GM12872 (cell line): ENCODE data around the gene RBM33.

ENCODE experiments used
- TF ChIP-seq, protein P1 (sequence below): IDR thresholded peaks from 3 replicates; pipeline ENCODE4 v1.5.1; 2011; ENCODE audit warnings: low read depth, mild to moderate bottlenecking, low read length, moderate library complexity; ENCODE audit not compliant: insufficient read depth

RBM33 gene

DNA sequence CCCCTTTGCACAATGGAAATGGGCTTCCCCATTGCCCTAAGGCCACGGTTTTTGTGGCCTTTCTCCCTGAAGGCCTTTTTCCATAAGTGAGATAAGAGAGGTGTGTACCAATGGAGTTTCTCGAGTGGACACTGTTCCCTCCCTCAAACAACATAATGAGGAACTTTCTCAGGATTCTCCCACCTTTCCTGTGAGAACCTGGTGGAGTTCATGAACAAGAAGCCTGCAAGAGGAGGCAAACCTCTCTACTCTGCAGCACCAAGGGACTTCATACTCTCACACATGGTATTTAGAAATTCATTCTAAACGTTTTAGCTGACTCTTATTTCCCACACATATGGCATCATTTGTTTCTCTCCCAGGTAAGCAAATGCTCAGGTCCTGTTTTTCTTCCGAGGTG, 7.3 kb upstream of the RBM33 start:
- TF ChIP-seq, protein P1, sequence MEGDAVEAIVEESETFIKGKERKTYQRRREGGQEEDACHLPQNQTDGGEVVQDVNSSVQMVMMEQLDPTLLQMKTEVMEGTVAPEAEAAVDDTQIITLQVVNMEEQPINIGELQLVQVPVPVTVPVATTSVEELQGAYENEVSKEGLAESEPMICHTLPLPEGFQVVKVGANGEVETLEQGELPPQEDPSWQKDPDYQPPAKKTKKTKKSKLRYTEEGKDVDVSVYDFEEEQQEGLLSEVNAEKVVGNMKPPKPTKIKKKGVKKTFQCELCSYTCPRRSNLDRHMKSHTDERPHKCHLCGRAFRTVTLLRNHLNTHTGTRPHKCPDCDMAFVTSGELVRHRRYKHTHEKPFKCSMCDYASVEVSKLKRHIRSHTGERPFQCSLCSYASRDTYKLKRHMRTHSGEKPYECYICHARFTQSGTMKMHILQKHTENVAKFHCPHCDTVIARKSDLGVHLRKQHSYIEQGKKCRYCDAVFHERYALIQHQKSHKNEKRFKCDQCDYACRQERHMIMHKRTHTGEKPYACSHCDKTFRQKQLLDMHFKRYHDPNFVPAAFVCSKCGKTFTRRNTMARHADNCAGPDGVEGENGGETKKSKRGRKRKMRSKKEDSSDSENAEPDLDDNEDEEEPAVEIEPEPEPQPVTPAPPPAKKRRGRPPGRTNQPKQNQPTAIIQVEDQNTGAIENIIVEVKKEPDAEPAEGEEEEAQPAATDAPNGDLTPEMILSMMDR, result no peak

DNA sequence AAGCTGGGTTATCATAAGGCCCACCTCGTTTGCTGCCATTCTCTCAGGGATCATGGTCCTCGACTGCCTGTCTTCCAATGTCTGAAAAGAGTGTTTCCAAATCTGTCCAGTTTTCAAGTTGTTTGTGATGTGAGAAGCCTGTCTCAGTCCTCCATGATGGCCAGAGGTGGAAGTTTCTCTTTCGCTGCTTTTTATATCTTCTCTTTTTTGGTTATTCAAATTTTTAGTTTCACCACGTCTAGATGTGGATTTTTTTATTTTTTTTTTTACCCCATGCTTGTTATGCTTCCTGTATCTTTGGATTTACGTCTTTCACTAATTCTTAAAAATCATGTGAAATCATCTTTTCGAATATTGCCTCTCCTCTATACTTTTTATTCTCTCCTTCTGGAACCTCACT, 6.1 kb upstream of the RBM33 start:
- TF ChIP-seq, protein P1, result no peak

DNA sequence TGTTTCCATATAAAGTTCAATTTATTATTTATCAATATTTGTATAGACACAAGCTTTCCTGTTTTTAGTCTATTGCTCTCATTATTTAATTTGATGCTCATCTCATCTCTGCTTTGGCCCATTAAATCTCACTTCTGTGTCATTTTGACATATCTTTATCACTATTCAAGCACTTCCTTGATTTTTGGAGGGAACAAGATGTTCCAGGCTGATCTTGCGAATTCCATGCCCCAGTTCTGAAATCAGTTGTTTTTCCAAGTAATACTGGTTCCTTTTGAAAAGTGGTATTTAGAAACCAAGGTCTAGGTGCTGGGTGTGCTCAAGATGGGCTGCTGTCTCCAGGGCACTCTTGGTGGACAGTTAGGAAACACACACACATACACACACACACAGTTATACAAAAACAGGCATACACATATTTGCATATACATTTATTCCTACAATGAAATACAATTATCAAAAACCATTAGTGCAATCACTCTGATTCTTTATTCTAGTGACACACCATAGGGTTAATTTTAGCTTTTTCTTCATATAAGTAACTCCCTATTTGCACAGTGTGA, 4.4 kb upstream of the RBM33 start:
- TF ChIP-seq, protein P1, result no peak

DNA sequence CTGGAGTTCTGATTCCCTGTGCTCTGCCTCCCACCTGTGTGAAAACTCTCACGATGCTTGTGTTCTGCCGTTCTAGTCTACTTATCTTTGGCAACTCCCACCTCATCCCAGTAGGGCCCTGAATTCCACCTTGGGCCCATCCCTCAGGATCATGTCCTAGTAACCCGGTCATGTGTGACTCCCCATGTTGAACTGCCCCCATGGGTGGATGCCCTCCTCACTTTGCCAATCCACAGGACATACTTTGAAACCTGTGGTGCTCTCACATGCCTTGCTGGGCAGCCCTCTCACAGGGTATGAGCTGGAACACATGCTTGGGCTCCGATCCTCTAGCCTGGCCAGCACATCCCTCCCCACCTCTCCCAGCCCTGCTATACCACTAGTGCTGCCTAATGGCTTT, 3.8 kb upstream of the RBM33 start:
- TF ChIP-seq, protein P1, result no peak

DNA sequence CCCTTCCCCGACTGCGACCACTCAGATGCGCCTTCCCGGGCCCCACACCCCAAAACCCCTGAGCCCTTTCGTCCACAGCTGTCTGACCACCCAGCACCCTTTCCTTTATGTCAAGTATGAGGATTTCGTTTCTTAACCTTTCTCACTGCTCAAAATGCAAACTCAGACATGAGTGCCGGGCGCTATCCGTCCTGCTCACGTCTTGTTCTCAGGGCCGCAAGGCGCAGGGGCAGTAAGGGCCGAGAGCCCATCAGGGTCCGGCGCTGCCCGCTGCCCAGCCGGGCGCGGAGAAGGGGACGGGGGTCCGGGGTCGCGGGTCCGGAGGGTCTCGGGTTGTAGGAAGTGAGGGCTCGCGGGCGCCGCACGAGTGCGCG, 670 bp upstream of the RBM33 start:
- TF ChIP-seq, protein P1, result no peak

DNA sequence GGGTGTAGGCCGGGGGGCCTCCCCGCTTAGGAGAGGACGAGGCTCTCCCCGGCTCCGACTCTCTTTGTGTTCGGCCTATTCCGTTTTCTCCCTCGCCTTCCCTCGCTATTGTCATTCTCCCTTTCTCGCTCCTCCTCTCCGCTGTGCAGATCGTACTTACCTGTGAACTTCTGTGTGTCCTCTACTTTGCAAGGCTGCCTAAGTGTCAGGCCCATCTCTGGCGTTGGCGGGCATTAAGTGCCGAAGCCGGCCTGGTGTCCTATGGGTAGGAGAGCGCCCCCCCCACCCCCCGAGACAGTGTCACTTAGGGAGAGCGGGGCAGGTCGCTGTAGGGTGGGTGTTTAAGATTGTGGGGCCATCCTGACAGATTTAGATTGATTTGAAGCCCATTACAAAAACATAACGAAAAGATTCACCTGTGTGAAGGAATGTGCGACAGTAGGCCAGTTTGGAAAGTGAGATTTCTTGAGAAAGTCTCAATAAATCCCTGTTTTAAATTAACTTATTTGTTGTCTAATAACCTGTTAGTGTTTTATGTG, 579 bp downstream of the RBM33 start:
- TF ChIP-seq, protein P1, result no peak

DNA sequence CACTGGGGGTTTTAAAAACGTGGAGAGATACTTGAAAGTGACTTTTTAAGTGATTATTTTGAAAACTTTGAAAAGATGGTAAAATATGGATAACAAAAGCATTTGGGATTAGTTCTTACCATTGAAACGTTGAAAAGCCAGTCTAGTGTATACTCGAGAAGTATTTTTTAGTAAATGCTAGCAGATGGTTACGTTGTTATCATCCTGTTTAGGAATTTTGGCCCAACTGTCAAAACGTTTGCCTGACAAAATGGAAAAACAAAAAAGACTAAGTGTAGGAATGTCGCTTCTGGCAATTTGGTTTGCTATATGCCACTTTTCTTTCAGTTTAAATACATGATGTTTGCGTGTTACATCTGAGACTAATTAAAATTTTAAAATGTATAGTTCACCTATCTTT, 1.2 kb downstream of the RBM33 start:
- TF ChIP-seq, protein P1, result no peak
